ENCODE data around the gene SULF2. TPM values are rescaled to one million over a fixed set of nuclear protein-coding genes. Genes with fewer than 3 reads are reported as not detected.

SULF2 gene
- total RNA-seq, 1 donor from 2014 or later = 52.8 TPM

DNA sequence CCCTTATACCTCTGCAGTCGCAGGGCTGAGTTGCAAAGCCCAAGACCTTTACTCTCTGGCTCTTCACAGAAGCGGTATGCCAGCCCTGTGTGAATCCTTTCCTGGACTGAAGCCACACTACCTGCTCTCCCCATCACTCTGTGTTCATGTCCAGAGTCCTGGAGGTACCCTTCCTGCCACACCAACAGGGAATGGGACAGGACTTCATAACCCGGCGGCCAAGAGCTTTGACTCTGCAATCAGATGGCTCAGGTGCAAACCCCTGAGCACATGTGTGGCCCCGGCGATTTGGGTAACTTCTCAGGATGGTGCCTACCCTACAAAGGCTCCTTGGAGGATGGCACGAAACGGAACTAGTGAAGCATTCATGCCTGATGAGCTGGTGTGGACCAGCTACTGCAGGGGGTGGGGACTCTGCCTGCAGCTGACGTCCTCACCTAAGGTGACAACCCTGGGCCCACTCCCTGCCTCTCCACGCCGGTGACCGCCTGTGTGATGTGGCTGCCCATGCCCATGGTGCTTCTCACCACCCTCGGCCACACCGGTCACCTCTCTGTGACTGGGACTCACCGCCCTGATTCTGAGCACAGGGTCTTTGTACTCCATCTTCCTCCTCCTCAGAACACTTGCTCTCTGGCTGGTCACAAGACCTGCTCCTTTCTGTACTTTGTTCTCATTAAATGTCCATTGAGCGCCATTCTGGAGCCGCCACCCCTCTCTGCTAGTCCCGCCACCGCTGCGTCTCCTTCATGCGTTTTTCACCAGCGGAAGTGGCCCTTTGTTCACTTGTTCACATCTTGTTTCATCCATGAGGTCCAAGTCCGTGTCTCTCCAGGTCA is 116.7 kb downstream of the SULF2 start:
- H3K9me3 ChIP-seq = no peaks in the 10 kb centered on the region
- H3K27me3 ChIP-seq = no peaks in the 10 kb centered on the region
- DNase-seq (no peak), ATAC-seq (no peak)
- TF ChIP-seq, protein P1, sequence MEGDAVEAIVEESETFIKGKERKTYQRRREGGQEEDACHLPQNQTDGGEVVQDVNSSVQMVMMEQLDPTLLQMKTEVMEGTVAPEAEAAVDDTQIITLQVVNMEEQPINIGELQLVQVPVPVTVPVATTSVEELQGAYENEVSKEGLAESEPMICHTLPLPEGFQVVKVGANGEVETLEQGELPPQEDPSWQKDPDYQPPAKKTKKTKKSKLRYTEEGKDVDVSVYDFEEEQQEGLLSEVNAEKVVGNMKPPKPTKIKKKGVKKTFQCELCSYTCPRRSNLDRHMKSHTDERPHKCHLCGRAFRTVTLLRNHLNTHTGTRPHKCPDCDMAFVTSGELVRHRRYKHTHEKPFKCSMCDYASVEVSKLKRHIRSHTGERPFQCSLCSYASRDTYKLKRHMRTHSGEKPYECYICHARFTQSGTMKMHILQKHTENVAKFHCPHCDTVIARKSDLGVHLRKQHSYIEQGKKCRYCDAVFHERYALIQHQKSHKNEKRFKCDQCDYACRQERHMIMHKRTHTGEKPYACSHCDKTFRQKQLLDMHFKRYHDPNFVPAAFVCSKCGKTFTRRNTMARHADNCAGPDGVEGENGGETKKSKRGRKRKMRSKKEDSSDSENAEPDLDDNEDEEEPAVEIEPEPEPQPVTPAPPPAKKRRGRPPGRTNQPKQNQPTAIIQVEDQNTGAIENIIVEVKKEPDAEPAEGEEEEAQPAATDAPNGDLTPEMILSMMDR (IDR thresholded peaks at IDR 0.05) = no peak
- intact Hi-C loops (cut with DNase I) = loop anchor here (10.0 kb wide), 1 partner anchor 956 kb away; no protein-coding TSS in a partner anchor
- peaks cover 7% of the 10 kb centered on the region for H3K4me1 ChIP-seq
- no peak overlapping the region for H3K4me3 ChIP-seq
- H3K27ac ChIP-seq = no peak overlapping the region
- H3K36me3 ChIP-seq = no peaks in the 10 kb centered on the region

GRCh38 chr20:47667531-47668312 is 117.6 kb downstream of the SULF2 start:
- H3K4me1 ChIP-seq = peaks cover 7% of the 10 kb centered on the region
- ATAC-seq (no peak), DNase-seq (peak; percentile 59)
- H3K4me3 ChIP-seq = no peak overlapping the region
- H3K27me3 ChIP-seq = no peaks in the 10 kb centered on the region
- intact Hi-C loops (cut with DNase I) = loop anchor here (10.0 kb wide), 1 partner anchor 957 kb away; no protein-coding TSS in a partner anchor
- H3K36me3 ChIP-seq = no peaks in the 10 kb centered on the region
- H3K9me3 ChIP-seq = no peaks in the 10 kb centered on the region
- TF ChIP-seq, protein P1 (IDR thresholded peaks at IDR 0.05) = no peak
- H3K27ac ChIP-seq = no peak overlapping the region

GRCh38 chr20:47667086-47667485 is 118.2 kb downstream of the SULF2 start:
- intact Hi-C loops (cut with DNase I) = loop anchor here (10.0 kb wide), 1 partner anchor 958 kb away; no protein-coding TSS in a partner anchor
- Histone ChIP-seq H3K4me3 (no peak overlapping the region), H3K36me3 (no peaks in the 10 kb centered on the region), H3K4me1 (peaks cover 7% of the 10 kb centered on the region), H3K27ac (no peak overlapping the region), H3K27me3 (no peaks in the 10 kb centered on the region), H3K9me3 (no peaks in the 10 kb centered on the region)
- TF ChIP-seq, protein P1 (IDR thresholded peaks at IDR 0.05) = no peak
- peak; percentile 32 for DNase-seq
- no peak for ATAC-seq

DNA sequence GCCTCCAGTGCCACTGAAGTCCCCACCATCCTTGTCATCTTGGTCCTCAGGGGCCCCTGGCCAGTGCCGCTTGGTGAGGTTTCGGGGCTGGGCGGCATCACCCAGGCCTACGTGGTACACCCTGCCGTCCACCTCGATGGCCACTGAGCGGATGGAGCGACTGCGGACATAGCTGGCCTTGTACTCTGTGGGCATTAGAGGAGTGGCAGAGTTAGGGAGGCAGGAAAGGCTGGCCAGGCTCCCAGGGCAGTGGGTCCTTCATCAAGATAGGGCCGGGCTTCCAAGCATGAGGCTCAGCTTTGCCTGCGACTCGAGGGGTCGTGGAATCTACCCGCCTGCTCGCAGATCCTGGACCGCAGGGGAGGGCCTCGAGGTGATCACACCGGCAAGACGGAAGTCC is 119.0 kb downstream of the SULF2 start:
- Histone ChIP-seq H3K9me3 (no peaks in the 10 kb centered on the region), H3K27me3 (no peaks in the 10 kb centered on the region), H3K4me1 (peaks cover 7% of the 10 kb centered on the region), H3K27ac (no peak overlapping the region), H3K4me3 (no peak overlapping the region), H3K36me3 (no peaks in the 10 kb centered on the region)
- intact Hi-C loops (cut with DNase I) = loop anchor here (10.0 kb wide), 1 partner anchor 958 kb away; no protein-coding TSS in a partner anchor
- ATAC-seq = no peak
- TF ChIP-seq, protein P1 (IDR thresholded peaks at IDR 0.05) = no peak
- DNase-seq = peak; percentile 55

DNA sequence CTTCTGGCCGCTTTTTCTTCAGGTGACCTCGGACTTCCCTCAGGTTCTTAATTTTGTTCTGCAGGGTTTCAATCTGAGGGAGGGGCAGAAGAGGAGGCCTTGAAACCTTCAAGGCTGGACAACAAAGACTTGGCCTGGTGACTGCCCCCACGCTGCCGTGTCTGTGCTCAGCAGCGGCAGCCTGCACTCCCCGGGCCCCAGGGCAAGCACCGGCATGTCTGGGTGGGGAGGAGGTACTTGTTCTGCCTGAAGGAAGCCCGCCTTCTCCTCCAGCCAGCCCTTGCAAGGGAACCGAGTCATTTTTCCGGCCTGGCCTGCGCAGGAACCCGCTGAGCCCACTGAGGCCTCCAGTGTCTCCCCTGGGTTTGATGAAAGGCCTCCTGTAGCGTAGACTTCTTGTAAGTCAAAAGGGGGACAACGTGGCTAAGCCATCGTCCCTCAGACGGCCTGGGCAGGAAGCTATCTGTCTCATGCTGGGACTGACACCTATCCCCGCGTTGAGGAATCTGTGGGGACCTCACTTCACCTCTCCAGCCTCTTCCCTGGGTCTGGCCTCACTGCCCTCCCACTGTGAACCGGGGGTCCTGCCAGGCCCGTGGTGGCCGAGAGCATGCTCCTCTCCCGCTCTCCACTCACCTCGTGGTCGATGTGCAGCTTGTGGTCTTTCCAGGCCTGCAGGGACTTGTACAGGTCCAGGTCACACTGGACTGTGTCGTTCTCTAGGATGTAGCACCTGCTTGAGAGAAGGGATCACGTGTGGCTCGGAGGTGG is 119.9 kb downstream of the SULF2 start:
- Histone ChIP-seq H3K36me3 (no peaks in the 10 kb centered on the region), H3K9me3 (no peaks in the 10 kb centered on the region), H3K4me3 (no peak overlapping the region), H3K4me1 (peaks cover 7% of the 10 kb centered on the region), H3K27ac (no peak overlapping the region), H3K27me3 (no peaks in the 10 kb centered on the region)
- ATAC-seq (no peak), DNase-seq (peak; percentile 63)
- TF ChIP-seq, protein P1 (IDR thresholded peaks at IDR 0.05) = no peak
- intact Hi-C loops (cut with DNase I) = loop anchor here (10.0 kb wide), 1 partner anchor 959 kb away; no protein-coding TSS in a partner anchor
